Stimulated activated CD4-positive, alpha-beta T cell treated with anti-CD3 and anti-CD28 coated beads, Interleukin-4, amount 100 ng/mL, for 4 hours (primary cell): Measurements from ENCODE around the gene ACVR1.
"Not testable (repeated sequence)": the region's sequence is repeated elsewhere in the genome, so short reads cannot be mapped to it uniquely, and the experiment has no call there.

Experiments
- DNase-seq, 2 experiments: peaks; one replicate each; pipeline ENCODE4 v3.0.0-alpha.2; 2020

ACVR1 gene

DNA sequence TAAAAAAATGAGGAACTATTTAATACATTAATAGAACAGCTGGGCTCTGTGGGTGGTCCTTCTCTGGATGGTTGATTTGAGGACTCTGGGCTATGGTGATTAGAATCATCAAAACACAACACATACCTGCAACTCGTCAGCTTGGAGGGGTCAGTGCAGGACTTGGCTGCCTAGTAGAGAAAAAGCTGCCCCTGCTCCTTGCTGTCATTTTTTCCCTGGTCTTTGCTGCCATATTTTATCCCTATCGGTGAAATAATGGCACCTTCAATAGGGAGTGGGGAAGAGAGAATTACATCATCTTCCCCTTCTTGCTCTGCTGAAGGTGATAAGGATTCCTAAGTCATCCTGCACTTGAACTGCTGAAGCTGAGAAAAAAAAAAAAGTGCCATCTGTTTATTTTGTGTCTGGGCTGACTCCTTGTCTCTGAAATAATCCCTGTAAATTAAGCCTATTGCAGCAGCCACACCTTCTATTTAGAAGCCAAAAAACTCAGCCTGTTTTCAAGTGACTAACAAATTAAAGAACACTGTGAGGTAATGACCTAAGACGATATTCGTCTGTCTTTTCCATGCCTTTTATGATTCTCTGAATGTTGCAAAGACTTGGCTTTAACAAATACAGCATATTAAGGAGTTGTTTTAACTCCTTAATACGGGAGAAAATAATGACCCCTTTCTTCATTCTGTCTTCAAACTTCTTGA lies 89.3 kb downstream of the ACVR1 start:
- DNase-seq, result no peak

DNA sequence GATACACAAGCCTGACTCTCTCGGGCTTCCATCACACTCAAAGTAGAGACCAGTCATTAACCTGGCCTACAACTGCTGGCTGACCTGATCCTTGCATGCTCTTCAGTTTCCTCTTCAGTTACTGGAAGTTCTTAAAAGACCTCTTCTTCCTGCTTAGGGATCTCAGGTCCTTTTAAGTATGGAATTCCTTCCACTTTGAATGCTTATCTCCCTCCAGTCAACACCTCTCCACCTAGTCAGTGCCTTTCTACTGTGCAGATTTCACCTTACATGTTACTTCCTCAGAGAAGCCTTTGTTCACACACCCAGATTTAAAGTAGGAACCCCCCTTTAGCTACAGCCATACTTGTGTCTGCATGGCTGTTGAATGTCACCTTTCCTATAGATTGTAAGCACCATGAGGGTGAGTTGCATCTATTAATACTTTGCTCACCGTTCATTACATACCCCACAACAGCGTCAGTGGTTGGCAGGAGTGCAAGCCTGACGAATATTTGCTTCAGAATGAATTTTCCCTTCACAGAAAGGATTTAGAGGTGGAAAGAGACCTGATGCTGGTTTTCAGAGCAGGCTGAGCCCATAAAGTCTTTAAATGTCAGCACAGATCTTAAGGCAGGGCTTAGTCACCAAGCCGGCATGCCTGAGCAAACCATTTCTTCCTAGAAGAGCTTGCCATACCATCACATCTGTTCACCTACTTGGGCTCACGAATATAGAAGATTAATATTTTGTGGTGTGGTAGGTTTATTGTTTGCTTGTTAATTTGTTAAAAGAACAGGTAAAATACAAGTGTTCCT lies 90.1 kb downstream of the ACVR1 start:
- DNase-seq, result no peak

DNA sequence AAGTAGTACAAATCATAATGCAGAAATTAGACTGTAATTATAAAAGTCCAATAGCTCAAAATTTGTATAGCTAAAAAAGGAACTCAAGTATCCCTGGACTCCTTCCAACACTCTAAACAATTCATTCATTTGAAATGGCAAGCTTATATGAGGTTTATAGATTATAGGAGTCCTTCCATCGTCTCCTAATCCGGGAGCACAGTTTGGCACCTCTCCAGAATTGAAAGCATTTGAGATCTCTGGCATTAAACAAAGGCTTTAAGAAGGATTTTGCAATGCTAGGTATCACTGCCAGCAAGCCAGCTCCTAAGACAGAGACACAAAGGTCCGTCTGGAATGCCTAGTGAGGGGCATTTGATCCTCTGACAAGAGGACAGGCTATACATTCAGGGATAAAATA lies 90.9 kb downstream of the ACVR1 start:
- no peak for DNase-seq

DNA sequence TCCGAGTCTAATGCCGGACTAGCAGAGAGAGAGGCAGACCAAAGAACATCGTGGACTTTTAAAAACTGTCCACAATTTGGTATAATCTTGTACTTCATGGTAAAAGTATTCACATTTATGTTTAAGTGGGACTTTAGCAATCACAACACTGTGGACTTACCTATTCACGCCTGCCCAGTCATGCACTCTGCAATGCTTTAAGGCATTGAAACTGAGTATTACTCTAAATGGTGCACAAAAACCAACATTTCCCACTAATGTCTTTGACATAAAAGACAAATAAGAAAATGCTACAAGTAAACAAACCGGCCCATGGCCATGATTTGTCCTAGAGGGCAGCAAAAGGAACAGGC lies 91.3 kb downstream of the ACVR1 start:
- no peak for DNase-seq

DNA sequence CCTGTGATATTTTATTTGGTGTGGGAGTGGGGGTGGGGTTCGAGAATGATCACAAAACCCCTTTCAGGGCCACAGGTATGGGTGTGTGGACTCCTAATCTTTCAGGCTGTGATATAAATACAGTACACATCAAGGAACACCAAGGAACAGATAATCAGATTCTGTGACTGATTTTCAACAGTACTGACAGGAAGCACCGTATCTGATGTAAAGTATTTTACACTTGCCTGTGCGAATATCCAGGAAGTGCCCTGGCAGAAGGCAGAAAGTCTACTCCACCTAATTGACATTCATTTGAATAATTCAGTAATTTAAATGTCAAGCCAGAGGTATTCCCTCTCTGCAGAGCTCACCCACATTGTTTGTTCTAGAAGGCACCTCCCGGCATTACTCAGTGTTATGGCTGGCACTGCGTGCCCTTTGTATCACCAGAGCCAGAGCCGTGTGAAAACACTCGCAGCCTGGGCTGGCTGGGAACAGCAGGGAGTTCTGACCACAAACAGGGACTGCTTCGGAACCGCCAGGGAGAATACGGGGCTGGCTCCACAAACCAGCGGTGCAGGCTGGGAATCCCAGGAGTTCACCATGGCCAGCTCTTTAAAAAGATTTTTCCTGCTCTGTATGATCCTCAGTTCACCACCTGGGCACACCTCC lies 91.8 kb downstream of the ACVR1 start:
- DNase-seq, result peak in 1 of 2 experiments; percentile 3

DNA sequence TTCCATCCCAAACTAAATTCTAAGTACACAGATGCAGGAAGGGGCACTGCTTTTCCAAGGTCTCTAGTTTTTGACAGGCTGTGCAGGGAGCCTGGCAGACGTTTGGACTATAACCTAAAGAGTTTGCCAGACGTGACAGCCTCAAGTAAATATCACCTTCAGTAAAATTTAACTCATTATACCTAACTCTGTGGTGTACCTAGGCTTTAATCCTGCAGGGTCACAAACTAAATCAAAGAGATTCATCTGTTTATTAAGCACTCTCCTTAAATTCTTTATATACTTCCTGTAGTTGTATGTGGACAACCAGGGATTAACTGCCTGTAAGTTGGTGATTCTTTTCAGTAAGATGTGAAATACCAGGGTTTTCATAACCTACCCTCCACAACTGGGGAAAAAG lies 92.9 kb downstream of the ACVR1 start:
- no peak for DNase-seq

DNA sequence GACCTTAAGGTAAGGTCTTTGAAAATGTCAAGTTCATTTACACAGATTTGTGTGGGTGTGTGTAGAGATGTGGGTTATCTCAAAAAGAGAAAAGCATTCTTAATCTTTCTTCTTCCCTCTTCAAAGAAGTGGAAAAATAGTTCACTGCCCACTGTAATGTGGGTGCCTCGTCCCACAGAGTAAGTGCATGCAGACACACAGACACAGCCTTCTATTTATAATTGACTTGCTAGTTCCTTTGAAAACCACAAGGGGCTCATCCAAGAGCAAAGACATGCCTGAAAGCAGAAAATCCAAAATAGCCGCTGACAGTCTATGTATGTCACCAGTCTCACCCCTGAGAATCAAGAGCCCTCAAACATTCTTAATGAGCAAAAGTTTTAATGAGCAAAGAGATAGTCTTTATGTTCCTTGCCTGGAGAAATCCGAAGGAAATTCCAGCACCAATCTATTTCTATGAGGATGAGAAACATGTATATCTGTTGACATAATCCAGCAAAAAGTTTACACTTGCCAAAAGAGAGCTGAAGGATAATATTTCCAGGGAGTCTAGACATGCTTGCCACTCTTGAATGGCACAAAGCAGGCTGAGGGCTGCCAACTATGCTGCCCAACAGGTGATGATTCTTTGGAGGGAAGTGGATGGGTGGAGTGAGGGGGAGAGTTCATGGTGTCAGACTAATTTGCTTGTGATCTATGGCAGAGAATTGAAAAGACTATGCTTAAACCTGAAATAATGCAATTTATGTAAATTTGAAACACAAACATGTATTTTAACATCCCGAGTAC lies 93.9 kb downstream of the ACVR1 start:
- peak in 1 of 2 experiments; percentile 15 for DNase-seq

DNA sequence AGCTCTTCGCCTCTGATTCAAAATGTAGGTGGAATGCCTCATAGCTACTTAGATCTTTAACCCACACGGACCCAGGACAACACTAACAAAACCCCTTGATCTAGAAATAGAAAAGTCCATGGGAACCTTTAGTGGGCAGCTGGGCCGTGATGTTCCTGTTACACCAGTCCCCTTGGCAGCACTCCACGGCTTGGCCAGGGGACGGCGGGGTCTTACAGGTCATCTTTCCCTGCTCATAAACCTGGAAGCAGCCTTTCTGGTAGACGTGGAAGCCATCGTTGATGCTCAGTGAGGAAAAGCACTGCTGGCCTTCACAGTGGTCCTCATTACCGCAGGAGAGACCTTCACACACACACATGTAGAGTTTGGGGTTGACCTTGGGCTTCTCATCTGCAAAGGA lies 95.9 kb downstream of the ACVR1 start:
- DNase-seq, result no peak

DNA sequence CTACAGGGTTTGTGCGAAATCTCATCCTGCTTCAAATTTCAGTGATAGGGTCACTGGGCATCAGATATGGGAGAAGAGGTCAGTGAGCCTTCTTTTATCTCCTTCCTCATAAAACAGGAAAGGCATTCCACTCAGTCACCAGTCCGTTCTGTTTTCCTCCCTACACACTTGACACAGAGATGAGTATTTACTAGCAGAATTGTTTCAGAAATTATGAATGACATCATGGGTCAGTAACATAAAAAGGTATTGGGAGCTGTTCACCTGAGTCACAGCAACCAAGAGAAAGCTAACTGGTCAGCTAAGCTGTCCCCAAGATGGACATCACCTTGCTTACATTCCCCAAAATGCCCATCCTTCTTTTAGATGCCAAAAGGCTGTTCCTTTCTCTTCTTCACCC lies 96.3 kb downstream of the ACVR1 start:
- no peak for DNase-seq

DNA sequence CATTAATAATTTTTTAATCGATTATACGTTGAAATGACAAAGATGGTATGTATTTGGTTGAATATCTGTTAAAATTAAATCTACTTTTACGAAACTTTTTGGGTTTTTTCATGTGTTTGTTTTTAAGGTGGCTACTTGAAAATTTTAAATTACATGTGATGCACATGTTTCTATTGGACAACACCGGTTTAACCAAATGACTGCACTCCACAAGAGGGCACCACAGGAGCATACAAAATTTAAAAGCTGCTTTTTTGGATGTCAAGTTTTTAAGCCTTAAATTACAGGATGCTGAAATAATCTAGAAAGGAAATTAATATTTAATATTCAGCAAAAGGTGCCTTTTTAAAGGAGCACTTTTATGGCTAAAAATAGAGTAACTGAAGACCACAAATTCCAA lies 98.7 kb downstream of the ACVR1 start:
- peak; percentile 29 to 42 for DNase-seq

DNA sequence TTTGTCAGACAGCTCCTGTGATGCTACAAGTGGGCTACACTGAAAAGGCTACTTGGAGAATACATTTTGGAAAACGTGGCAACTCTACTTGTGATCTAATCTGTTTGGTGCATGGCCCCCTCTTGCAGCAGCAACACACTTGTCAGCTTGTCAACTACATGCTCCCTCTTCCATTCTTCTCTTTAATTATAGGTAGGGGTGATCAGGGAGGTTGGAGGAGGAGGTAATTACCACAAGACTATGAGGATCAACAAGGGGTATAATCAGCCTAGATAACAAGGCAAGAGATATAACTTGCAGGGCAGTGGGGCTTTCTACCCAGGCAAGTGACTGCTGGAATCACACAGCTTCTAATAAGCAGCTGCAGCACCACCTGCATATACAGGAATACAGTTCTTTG lies 104.9 kb downstream of the ACVR1 start:
- no peak for DNase-seq

DNA sequence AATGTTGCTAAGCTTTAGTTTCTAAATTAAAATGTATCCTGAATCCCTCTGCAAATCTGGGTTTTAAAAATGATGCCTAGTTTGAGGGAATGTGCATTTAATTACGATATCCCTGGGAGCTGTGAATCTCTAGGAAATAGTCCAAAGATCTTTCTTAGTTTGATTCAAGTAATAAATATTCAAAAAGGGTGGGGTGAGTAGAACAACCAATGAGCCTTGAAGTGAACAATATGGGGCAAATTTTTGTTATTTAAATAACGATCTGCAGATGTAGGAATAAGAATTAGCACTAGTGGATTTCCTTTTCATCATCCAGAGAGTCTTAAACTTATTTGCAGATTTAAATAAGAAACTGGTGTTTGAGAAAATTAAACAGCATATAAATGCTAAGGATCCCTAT lies 106.3 kb downstream of the ACVR1 start:
- no peak for DNase-seq

DNA sequence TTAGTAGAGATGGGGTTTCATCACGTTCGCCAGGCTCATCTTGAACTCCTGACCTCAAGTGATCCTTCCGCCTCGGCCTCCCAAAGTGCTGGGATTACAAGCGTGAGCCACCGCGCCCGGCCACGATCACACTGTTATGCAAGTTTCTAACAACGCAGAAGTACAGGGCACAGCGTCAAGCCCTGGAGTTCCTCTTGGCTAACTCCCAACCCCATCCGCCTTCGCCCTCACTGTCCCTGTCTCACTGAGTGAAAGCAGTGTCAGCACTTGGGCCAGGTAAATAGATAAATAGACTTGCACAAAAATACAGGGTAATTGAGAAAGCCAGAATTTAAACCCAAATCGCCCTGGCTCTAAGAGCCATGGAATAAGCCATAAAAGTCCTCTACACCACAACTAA lies 111.7 kb downstream of the ACVR1 start:
- DNase-seq, result no peak

DNA sequence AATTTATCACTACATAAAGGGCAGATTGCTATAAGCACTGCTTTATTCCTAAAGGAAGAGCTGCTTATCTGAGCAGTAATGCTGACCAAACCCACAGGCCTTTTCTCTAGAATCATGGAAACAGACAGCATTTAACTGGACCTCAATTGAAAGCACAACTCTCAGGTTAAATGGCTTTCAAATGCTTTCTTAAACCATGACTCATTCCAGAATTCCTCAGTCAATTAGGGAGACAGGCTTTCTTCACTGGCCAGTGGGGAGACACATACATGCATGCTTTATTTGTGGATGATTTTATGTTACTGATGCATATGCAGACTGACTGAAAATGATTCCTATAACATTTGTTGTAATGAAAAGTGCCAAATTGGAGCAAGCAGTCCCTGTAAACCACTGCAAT lies 114.6 kb downstream of the ACVR1 start:
- DNase-seq, result no peak

DNA sequence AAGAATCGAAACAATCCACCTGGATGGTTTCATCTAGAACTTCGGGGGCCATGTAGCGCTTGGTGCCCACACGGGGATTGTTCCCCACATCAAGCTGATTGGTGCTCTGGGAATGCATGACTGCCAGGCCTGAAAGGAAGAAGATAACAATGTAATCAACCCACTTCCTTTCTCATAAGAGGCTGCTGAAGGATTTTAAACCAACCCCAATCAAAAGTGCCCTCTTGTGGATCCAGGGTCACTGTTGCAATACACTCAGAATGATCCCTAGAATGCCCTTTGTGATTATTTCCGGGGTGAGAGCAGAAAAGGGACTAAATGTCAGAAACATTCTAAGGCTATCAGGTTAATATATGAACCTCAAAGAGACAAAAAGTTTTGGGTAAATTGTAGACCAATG lies 115.2 kb downstream of the ACVR1 start:
- no peak for DNase-seq

DNA sequence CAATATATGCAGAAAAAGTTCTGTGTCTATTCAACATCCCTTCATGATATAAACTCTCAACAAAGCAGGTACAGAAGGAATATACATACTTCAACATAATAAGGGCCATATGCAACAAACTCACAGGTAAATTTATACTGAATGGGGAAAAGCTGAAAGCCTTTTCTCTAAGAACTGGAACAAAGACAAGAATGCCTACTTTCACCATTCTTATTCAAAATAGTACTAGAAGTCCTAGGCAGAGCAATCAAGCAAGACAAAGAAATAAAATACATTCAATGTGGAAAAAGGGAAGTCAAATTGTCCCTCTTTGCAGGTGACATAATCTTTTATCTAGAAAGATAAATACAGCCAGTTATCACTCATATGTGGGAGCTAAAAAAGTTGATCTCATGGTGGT lies 116.3 kb downstream of the ACVR1 start:
- DNase-seq, result no peak

DNA sequence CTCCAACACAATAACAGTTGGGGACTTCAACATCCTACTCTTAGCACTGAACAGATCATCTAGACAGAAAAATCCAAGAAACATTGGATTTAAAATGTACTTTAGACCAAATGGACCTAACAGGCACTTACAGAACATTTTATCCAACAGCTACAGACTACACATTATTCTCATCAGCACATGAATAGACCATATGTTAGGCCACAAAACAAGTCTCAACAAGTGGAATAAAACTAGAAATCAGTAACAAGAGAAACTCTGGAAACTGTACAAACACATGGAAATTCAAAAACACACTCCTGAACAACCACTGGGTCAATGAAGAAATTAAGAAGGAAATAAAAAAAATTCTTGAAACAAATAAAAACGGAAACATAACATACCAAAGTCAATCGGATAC lies 117.5 kb downstream of the ACVR1 start:
- DNase-seq, result no peak

DNA sequence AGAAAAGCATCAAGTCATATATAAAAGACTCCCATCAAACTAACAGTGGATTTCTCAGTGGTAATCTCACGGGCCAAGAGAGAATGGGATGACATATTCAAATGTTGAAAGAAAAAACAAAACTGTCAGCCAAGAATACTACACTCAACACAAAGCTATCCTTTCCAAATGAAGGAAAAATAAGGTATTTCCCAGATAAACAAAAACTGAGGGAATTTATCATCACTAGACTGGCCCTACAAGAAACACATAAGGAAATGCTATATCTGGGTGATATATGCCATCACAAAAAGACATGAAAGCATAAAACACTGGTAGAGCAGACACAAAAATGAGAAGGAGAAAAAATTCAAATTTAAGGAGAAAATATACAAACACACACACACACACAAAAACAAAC lies 118.6 kb downstream of the ACVR1 start:
- DNase-seq, result no peak

DNA sequence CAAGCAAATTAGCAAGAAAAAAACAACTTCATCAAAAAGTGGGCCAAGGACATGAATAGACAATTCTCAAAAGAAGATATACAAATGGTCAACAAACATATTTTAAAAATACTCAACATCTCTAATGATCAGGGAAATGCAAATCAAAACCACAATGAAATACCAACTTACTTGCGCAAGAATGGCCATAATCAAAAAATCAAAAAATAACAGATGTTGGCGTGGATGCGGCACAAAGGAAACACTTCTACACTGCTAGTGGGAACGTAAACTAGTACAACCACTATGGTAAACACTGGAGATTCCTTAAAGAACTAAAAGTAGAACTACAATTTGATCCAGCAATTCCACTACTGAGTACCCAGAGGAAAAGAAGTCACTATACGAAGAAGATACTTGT lies 119.7 kb downstream of the ACVR1 start:
- DNase-seq, result not testable (repeated sequence)

DNA sequence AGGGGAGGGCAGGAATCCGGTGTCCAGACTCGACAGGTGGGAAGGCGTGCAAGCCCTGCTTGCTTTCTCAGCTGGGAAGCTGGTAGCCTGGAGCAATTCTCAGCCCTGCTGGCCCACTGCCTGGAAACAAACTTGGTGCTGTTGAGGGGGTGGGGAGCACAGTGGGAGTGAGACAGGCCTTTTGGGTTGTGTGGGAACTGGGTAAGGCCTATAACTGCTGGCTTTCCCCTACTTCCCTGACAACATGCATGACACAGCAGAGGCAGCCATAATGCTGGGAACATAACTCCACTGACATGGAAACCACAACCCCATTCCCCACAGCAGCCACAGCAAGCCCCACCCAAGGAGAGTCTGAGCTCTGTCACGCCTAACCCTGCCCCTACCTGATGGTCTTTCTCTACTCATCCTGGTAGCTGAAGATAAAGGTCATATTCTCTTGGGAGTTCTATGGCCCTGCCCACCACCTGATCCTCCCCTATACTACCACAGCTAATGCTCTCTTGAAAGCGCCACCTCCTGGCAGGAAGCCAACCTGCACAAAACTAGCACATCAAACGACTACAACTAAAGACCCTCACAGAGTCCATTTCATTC lies 124.6 kb downstream of the ACVR1 start:
- DNase-seq, result peak in 1 of 2 experiments; percentile 12

DNA sequence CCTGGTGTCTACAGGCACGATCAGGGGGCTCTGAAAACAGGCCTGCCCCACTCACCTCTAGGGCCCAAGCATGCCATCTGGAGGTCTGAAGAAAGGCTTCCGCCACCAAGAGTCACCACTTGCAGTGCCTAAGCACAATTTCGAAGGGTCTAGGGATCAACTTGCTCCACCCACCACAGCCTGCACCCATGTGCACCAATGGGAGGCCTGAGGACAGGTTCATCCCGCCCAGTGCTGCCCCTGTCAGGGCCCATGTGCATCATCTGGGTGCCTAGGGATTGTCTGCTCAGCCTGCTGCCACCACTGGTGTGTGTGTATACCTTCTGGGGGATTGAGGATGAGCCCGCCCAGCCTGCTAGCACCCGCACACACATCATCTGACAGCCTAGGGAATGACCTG lies 126.4 kb downstream of the ACVR1 start:
- DNase-seq, result no peak

DNA sequence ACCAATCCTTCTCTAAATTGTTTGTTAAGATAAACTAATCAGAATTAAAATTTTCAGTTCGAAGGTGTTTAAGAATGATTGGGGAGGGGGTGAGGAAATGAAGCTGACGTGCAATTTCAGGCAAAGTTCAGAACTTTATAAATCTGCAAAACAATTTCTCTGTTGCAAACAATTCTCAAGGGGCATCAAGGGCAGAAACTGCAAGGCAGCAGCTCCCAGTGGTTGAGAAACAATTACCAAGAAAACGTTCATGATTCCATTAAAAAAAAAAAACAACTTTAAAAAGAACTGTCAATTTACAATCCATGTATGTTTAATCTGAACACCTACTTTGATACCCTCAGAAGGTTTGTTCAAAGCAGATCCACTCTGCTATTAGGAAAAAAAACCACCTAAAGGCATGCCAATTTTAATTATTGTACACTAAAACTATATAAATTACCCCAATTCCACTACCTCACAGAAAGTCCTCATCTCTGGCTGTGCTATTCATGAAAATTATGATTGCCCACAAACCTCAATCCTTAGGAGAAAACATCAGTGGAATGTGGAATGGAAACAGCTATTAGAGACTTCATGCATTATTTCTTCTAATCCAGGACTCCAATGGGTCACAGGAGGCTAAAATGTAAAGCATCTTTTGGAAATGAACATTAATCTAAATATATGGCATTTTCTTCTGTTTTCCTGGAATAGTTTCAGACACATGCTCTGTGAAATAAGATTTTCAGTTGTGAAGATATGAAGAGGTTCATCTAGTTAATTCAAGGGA lies 127.6 kb downstream of the ACVR1 start:
- no peak for DNase-seq
